ENCODE results near the gene CTSO.
"Not testable (repeated sequence)": the region's sequence is repeated elsewhere in the genome, so short reads cannot be mapped to it uniquely, and the experiment has no call there.

Gene CTSO

GRCh38 chr4:155954939-155955338 lies 1.3 kb upstream of the CTSO start:
- no peak for DNase-seq (ENCODE audit: low spot score)

GRCh38 chr4:155954118-155954685 lies 536 bp upstream of the CTSO start:
- DNase-seq (ENCODE audit: low spot score): no peak

GRCh38 chr4:155952501-155952901 lies 1.2 kb downstream of the CTSO start:
- no peak for DNase-seq (ENCODE audit: low spot score)

DNA sequence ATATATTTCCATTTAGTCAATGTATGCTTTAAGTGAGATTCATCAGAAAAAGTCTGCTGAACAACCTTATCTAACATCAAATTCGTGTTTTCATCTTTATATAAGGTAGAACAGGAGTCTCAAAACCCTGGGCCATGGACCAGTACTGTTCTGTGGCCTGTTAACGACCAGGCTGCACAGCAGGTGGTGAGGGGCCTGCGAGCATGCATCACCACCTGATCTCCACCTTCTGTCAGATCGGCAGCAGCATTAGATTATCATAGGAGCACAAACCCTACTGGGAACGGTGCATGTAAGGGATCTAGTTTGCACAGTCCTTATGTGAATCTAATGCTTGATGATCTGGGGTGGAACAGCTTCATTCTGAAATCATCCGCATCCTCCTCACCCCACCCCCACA lies 3.2 kb downstream of the CTSO start:
- DNase-seq (ENCODE audit: low spot score): no peak

GRCh38 chr4:155948541-155948940 lies 5.1 kb downstream of the CTSO start:
- no peak for DNase-seq (ENCODE audit: low spot score)

GRCh38 chr4:155946486-155946885 lies 7.2 kb downstream of the CTSO start:
- no peak for DNase-seq (ENCODE audit: low spot score)

DNA sequence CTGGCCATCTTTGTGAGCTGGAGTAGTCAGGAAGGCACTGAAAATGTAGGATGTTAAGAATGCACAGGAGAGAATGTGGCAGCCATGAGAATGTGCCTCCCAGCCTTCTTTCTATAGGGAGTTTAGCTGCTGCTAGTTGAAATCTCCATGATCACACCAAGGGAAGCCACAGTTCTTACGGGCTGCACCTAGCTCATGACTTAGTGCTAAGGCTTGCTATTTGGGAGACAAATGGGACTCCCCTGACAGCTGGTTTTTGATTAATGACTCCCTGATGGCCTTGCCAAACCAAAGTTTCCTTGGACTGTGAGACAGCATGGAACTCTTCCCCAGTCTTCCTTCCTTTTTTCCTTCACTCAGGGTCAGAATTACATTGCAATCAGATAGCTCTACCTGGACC lies 9.2 kb downstream of the CTSO start:
- DNase-seq (ENCODE audit: low spot score): no peak

DNA sequence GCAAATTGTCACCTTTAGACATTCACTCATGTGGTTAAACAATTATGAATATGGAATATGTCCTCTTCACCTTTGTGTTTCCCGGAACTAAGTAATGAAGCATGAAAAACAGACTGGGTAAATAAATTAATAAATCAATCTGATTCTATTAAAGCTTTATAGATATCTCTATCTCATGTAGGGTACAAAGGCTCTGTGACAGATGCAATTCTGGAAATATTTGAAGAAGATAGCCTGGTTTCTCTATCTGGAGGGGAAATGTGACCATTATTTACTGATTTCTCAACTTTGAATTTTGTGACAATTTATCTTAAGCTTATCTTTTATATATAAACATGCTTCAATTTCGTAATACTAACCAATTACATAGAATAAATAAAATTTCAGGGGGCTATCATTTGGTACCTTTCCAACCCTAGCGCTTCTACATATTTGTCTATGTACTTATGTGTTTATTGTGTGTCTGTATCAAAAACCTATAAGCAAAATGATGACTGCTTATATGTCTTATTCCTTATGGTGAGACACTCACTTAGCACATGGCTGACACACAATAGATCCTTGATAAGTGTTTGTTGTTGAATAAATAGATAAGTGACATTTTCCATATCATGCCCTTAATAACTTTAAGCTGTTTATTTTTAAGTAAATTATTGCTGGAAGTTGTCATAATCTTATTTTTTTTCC lies 9.9 kb downstream of the CTSO start:
- DNase-seq (ENCODE audit: low spot score): no peak

DNA sequence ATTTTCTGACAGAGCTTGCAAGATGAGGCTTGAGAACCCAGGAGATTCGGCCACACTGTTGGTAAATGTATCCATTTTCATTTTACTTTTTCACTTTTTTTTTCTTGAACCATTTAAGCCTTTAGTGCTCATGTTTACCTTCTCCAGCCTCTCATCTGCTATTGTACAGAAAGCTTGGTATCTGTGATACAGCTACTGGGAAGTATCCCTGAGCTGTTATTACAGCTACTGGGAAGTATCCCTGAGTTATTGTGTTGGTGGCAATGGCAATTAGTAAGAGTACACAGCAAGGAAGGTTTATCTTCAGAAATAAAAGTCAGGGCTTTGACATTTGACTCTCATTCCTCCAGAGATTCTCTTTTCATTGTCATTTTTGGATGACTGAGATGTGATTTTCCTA lies 11.8 kb downstream of the CTSO start:
- DNase-seq (ENCODE audit: low spot score): no peak

GRCh38 chr4:155941085-155941790 lies 12.4 kb downstream of the CTSO start:
- no peak for DNase-seq (ENCODE audit: low spot score)

GRCh38 chr4:155935389-155935986 lies 18.2 kb downstream of the CTSO start:
- no peak for DNase-seq (ENCODE audit: low spot score)

DNA sequence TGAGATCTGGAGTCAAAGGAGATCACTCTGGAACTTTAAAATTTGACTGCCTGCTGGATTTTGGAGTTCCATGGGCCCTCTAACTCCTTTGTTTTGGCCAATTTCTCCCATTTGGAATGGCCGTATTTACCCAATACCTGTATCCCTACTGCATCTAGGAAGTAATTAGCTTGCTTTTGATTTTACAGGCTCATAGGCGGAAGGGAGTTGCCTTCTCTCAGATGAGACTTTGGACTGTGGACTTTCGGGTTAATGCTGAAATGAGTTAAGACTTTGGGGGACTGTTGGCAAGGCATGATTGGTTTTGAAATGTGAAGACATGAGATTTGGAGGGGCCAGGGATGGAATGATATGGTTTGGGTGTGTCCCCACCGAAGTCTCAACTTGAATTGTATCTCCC lies 19.0 kb downstream of the CTSO start:
- DNase-seq (ENCODE audit: low spot score): not testable (repeated sequence)

GRCh38 chr4:155931634-155932033 lies 22.0 kb downstream of the CTSO start:
- DNase-seq (ENCODE audit: low spot score): no peak

- no peak for DNase-seq (ENCODE audit: low spot score)
These were observed 23.3 kb downstream of the CTSO start for GRCh38 chr4:155930330-155930729.

DNA sequence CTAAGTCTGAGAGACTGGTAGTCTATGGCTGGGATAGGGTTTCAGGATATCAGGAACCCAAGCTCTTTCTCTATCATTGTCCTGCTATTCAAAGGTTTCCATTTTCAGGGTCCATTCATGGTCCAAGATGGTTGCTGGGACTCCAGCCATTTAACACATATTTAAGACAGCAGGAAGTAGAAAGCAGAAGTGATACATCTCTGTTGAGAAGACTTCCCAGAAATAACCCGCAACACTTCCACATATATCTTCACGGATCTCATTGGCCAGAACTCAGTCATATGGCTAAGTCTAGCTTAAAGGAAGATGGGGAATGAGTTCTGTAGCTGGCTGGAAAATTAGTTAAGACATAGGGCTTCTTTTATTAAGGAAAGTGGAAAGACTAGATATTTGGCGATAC lies 23.8 kb downstream of the CTSO start:
- DNase-seq (ENCODE audit: low spot score): no peak

- DNase-seq (ENCODE audit: low spot score): no peak
These were observed 29.0 kb downstream of the CTSO start for GRCh38 chr4:155924637-155925036.

GRCh38 chr4:155921597-155921996 lies 32.1 kb downstream of the CTSO start:
- DNase-seq (ENCODE audit: low spot score): no peak

DNA sequence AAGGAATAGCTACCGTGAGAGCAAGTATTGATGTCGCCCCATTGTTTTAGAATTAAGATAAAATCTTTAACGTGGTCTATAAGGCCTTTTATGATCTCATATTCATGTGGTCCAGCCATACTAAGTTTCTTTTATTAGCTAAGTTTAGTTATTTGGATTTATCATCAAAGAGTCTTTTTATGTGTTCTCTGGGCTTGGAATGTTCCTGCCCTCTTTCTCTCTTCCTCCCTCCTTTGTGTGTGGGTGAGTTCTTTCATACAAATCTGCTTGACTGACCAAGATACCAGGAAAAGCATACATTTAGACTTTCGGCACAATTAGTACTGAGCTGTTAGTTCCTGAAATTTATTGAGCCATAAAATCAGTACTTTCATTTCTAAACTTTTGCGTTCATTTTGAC lies 38.9 kb downstream of the CTSO start:
- DNase-seq (ENCODE audit: low spot score): peak; percentile 54

DNA sequence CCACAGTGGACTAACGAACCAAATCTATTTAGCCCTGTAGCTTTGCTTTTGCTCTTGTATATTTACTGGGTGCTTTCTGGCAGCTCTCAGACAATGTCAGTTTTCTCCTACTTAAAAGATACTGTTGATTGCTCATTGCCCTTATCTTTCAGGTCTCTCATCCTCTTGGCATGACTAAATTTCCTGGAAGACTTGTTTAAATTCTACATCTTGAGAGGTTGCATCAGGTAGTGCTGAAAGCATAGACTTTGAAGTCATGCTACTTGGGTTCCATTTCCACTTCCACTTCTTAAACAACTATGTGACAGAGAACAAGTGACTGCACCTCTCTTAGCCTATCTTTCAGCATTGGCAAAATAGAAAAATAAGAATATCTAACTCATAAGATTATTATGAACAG lies 41.8 kb downstream of the CTSO start:
- no peak for DNase-seq (ENCODE audit: low spot score)

- no peak for DNase-seq (ENCODE audit: low spot score)
These were observed 43.9 kb downstream of the CTSO start for GRCh38 chr4:155909615-155910226.

DNA sequence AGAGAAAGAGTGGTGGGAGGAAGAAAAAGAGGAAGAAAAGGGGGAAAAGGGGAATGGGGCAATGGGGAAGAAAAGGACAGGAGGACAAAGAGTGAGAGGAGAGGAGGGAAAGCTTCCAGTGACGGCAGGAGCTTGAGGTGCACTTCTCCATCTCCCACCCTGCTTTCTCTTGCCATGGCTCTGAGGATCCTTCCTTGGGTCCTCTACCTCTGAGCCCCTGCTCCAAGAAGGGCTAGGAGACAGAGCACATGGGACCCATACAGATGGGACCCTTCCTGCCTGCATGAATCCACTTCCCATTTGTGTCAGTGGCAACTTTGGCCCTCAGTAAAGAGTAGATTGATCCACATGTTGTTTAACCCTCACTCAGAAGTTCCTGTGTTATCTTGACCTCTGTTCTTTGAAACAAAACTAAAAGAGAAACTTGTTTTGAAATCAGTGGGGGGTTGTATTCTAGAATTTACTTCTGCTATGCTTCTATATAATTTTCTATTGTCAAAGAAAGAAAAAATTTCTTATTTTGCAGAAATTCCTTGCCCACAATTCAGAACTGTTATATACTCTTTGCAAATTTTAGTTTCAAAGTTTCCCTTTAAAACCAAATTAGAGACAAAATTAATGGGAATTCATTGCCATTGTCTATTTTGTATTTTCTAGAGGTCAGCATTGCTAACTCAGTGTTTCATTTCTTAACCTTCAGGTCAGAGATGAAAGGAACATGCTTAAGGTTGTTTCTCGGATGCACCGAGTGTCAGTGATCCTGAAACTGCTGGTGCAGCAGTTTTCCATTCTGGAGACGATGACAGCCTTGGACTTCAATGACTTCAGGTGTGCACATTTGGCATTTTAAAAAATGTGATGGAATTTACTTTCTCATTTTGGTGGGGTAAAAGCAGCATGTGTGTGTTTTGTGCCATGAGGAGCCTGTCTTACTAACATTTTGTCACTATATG lies 45.2 kb downstream of the CTSO start:
- no peak for DNase-seq (ENCODE audit: low spot score)

DNA sequence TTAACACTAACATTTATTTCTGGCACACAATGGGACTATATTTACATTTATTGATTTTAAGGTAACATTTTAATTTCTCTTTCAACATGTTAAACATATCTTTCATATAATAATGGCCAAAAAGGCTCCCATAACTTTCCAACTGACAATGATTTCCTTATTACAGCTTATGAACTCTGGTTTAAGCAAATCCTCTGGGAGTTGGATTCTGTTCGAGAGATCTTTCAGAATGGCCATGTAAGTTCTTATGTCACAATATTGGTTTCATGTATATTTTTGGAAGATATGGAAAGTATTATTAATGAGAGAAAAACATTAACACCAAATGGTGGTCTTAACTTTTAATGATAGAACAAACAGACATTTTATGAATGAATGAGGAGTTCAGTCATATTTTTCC lies 46.1 kb downstream of the CTSO start:
- no peak for DNase-seq (ENCODE audit: low spot score)

Data from COLO829 (cell line).